Central memory CD4-positive, alpha-beta T cell (primary cell): ENCODE data around the gene CFAP54.
"Not testable (repeated sequence)": the region's sequence is repeated elsewhere in the genome, so short reads cannot be mapped to it uniquely, and the experiment has no call there.

ENCODE experiments used
- DNase-seq: peaks from one replicate; pipeline ENCODE4 v3.0.0; 2022

CFAP54 gene

GRCh38 chr12:96514328-96514727, 25.0 kb downstream of the CFAP54 start:
- no peak for DNase-seq

DNA sequence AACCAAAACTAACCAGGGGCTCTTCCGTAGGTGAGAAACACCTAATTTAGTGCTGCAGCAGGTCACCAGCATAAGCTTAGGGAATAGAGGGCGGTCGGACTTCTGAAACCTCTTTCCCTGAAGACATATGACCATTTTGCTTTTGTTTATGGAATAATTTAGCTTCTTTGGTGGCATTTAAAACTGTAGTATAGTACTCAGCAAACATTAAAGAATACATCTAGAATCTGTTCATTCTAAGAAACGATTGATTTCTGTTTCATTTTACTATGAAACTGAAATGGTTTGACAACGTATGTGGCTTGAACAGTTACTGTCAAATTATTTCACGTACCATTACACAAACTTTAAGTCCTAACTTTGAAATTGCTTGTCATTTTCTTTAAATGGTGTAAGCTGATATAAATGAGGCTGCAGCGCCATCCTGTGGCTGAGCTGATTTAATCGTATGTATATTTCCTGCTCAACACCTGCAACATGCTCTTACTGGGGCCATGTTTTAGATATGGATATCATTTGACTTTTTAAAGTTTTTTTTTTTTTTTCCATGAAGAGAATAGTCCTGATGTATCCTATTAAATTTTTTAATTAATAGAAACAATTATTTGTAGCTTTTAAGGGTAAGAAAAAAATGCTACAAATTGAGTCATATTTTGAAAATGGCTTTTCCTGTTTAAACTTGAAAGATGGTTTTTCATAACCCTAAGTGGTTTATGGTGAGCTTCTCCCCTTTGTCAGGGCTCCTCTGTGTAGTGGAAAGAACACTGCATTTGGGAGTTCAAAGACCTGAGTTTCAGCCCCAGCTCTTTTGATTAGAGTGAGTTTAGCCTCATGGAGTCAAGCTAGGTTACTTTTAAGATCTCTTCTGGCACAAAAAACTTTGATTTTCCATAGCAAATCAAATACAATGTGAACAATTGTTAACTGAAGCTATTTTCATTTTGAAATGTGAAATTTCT, 27.4 kb downstream of the CFAP54 start:
- DNase-seq, result peak; percentile 74

GRCh38 chr12:96520767-96521166, 31.4 kb downstream of the CFAP54 start:
- DNase-seq, result no peak

- no peak for DNase-seq
These were observed 32.7 kb downstream of the CFAP54 start for GRCh38 chr12:96521895-96522682.

- no peak for DNase-seq
These were observed 33.3 kb downstream of the CFAP54 start for GRCh38 chr12:96522690-96523089.

- DNase-seq, result no peak
These were observed 36.7 kb downstream of the CFAP54 start for GRCh38 chr12:96526110-96526509.

- no peak for DNase-seq
These were observed 40.5 kb downstream of the CFAP54 start for GRCh38 chr12:96529912-96530311.

- no peak for DNase-seq
These were observed 45.0 kb downstream of the CFAP54 start for GRCh38 chr12:96534339-96534738.

GRCh38 chr12:96548384-96548783, 59.0 kb downstream of the CFAP54 start:
- DNase-seq, result no peak

DNA sequence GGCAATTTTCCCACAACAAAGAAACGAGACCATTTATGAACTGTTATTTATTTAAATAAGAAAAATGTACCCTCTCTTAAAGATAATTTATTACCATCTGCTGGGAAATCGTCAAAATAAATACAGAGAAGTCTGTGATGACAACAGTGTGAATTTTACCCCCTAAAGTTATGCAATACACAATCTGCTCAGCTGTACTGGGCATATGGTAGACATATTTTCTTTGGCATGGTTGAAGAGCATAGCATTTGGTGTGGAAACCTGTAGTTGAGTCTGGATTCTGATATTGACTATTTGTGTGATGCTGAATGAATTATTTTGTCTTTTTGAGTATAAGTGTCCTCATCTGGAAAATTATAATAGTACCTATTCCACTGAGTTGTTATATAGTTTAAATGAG, 60.0 kb downstream of the CFAP54 start:
- DNase-seq, result no peak

DNA sequence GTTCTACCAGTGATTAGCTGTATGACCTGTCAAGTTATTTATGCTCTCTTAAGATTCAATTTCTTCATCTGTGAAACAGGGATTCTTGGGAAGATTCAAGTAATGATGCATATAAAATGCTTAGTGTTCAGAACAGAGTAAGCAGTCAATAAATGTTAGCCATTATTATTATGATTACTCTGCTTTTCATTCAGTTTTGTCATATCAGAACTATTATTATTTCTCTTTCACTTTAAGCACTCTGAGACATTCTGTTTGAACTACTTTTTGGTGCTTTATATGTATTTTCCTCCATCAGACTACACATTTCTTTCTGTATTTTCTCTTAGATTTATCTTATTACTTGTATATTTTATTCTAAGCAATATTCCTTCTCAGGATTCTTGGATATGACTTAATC, 81.2 kb downstream of the CFAP54 start:
- no peak for DNase-seq

DNA sequence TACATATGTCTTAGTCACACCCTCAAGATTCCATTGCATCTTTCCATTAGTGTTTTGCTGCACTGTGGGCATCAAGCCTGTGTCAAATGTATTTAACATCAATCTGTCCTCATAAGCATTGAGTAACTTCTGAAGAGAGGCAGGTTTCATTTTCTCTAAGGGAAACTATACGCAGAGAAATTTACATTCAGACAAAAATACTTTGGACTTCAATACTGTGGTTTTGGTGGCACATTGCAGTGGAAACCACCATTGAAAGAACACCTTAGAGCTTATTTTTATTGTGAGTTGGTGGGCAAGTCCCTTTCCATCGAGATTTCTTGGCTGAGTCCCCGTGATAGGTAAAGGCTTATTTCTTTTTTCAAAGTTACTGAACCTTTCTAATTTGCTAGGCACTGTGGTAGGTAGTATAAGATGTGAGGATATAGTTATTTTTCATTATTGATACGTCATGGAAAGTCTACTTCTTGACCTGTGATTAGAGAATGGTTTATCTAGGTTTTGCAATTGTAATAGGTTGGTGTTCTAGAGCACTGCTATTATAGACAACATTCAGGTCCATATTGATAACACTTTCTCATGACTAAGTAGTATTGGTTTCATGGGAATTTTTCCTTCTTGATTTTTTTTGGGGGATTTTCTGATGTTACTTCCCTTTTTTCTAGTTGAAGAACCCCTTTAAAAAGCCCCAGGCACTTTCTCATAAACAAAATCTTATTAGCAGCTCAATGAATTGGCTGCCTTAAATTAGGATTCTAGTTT, 81.9 kb downstream of the CFAP54 start:
- DNase-seq, result no peak

DNA sequence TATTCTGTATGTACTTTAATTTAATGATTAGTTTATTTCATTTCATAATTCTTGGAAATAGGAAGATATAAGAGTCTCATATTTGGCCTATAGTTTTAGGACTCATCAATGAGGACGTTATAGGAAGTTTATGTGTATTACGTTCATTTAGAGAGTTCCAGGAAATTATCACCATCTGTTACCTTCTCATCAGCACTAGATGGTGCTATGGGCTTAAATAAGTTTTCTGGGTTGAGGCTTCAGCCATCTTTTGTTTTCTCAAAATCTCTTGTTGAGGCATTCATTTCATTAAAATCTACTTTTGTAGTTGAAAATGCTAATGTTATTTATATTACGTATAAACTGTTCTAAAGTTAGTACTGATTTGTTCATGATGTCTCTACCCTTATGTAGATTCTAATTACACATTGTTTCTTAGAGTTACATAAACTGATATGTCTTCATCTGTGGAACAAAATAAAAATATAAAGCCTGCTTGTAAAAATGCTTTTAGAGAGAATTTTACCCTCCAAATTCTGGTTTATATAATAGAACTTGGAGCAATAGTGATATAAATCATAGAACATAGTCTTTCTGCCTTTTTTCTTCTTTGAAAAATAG, 89.2 kb downstream of the CFAP54 start:
- DNase-seq, result peak; percentile 48

DNA sequence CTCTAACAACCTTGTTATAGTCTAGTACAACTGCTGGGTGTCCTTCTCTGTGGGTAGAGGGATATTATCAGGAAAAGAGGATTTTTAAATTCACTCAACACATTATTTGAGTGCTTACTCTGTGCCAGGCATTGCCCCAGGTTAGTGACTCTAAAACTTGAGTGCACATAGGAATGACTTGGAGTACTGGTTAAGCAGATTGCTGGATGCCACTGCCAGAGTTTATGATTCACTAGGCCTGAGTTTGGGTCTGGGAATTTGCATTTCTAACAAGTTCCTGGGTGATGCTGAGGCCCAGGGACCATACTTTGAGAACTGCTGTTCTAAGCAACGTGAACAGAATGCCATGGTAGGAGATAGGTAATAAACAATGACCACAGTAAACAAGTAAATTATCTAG, 96.6 kb downstream of the CFAP54 start:
- no peak for DNase-seq

DNA sequence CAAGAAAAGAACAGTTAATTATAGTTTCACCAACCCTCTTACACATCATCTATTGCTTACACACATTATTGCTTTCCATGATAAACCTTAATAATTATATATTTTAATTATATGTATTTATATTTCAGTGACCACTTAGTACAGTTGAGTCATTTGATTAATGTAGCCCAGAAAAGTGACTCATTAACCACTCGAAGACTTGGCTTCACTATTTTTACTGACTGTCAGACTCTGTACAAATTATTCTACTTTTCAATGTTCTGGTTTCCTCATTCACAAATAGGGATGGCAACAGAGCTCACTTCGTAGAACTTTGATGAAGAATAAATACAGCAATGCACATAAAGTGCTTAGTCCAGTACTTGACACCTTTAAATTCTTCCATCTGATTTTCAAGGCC, 98.3 kb downstream of the CFAP54 start:
- no peak for DNase-seq

DNA sequence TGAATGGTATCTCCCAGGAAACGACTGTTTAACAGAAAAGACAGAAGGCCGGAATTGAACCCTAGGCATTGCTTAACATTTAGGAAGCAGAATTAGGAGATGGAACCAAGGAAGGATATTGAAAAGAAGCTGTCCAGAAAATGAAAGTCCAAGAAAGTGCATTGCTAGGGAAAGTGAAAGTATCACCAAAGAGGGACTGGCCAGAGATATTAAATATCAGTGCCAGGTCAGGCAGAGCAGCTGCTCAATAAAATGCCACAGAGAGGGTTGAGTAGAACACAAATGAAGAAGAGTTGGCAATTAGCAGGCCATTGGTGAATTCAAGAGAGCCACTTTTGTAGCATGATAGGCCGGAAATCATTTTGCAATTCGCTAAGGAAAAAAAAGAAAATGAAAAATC, 101.6 kb downstream of the CFAP54 start:
- DNase-seq, result no peak

GRCh38 chr12:96604374-96604773, 115.0 kb downstream of the CFAP54 start:
- DNase-seq, result not testable (repeated sequence)

DNA sequence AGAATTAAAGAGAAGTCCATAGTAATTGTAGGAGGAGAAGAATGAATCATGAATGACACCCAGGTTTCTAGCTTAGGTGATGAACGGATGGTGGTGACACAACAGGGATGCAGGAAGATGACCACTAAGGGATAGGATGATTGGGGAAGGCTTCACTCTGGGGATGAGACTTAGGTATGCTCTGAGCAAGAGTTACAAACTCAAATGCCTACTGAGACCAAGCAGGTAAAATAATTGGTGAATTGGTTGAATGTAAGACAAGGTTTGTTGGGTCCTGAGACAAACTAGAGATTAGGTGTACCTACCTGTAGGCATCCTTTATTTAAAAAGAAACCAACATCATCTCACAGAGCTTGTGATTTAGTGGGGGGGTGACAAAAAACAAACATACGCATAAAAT, 116.3 kb downstream of the CFAP54 start:
- DNase-seq, result no peak

- DNase-seq, result no peak
These were observed 116.8 kb downstream of the CFAP54 start for GRCh38 chr12:96606134-96606533.

DNA sequence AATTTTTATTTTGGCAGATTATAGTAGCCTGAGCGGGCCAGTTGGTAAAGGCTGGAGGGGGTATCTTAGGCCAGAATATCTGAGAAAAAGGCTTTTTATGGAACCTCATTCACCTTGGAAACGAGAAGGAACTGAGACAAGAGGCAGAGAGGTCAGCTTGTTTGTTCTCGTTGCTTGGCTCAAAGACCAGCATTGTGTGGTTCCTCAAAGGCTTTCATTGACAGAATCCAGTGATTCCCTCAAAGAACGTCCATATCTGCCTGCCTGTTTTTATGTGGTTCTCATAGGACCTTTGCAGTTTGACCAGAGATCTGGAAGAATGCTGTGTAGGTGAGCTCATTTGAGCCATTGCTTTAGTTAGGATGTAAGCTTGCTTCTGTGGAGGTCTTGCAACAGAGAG, 117.3 kb downstream of the CFAP54 start:
- DNase-seq, result no peak

GRCh38 chr12:96617178-96617577, 127.8 kb downstream of the CFAP54 start:
- DNase-seq, result no peak

DNA sequence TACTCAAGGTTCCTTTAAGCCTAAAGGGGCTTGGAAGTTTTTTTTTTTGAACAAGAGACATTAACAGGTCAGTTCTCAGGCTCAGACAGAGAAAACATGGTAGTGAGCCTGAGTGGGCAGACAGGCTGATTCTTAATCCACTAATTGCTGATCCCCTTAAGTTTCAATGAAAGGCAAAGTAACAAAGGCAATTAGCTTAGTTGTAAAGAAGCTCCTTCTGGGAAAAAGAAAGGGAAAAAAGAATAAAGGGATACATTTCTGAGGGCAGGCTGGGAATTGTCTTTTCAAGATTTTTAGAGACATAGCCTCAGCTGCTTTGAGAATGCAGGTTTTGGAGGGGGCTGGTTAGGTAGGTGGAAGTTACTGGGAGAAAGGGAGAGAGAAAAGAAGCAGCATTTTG, 133.8 kb downstream of the CFAP54 start:
- DNase-seq, result no peak
